GM19023 (cell line): ENCODE measurements around the gene PIGR.

Experiments
- ATAC-seq: cut with Tn5 transposase; IDR thresholded peaks from one replicate; pipeline ENCODE4 v1.9.1; 2021; ENCODE audit warnings: mild to moderate bottlenecking, moderate library complexity; ENCODE audit not compliant: unreplicated experiment

PIGR gene

DNA sequence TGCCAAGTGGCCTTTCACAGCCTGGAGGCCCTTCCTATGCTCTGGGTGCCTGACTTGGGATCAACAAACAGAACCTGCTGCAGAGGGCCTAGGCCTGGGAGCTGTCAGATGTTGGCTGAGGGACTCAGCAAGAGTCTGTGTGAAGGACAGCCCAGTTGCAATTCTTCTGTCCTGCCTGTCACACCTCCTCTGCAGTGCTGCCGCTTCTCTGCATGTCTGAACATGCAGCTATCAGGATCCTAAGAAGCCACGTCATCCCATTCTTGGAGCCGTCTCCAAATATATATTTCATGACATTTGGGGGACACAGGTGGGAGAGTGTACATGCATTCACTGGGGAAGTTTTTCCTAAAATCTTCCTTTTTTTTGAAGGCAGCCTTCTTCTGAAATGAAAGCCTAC lies 15.4 kb upstream of the PIGR start:
- ATAC-seq = no peak

- no peak for ATAC-seq
Measured at GRCh38 chr1:206960676-206961386, 14.6 kb upstream of the PIGR start.

- ATAC-seq = no peak
Measured at GRCh38 chr1:206958144-206958543, 11.9 kb upstream of the PIGR start.

GRCh38 chr1:206957639-206958038 lies 11.4 kb upstream of the PIGR start:
- no peak for ATAC-seq

- peak; percentile 56 for ATAC-seq
Measured at GRCh38 chr1:206955476-206956451, 9.5 kb upstream of the PIGR start.

GRCh38 chr1:206954459-206955342 lies 8.4 kb upstream of the PIGR start:
- ATAC-seq = no peak

GRCh38 chr1:206953626-206954025 lies 7.4 kb upstream of the PIGR start:
- ATAC-seq = no peak

DNA sequence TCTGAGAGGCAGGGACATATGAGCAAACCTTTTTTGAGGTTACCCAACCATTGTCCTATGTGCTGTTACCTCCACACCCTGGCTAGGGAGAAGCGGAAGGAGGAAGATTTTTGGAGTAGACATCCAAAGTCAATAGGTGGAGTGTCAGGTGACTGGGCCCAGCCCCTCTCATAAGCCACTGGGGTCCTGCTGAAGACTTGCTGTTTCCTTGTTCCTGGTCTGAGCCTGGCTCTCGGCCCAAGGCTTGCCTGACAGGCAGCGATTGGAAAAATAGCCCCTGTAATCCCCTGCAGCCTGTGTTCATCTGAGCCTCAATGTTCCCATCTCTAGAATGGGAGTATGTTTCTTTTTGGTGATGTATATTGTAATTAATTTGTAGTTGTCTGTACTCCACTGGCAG lies 6.9 kb upstream of the PIGR start:
- no peak for ATAC-seq

GRCh38 chr1:206952171-206952570 lies 5.9 kb upstream of the PIGR start:
- no peak for ATAC-seq

- ATAC-seq = no peak
Measured at GRCh38 chr1:206951318-206952100, 5.2 kb upstream of the PIGR start.

DNA sequence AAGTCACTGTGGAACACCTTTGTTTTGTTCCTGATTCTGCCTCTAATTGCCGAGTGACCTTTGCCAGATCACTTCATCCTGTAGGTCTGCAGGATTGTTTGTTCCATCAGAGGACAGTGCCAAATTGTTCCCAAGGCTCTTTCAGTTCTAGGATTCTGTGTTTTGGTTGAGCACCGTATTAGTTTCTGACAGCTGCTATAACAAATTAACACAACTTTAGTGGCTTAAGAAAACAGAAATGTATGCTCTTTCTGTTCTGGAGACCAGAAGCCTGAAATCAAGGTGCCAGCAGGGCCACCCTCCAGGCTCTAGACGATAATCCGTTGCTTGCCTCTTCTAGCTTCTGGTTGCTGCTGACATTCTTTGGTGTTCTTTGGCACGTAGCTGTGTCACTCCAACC lies 3.4 kb upstream of the PIGR start:
- no peak for ATAC-seq

DNA sequence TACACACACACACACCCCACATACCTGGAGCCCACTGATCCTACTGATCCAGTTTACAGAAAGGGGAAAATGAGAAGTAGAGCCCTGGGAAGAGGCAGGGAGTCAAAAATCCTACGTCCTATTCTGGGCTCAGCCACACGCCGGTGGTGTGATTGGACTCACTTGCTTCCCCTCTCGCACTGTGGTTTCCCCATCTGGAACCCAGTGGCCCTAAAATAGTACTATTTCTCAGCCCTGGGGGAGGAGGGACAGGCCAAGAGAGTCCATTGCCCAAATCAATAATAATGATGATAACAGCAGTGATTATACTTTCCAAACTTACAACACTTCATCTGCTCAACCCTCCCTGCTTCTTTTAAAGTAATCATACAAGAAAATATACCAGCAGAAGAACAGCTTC lies 2.9 kb upstream of the PIGR start:
- no peak for ATAC-seq

- ATAC-seq = no peak
Measured at GRCh38 chr1:206947255-206947654, 989 bp upstream of the PIGR start.

- ATAC-seq = no peak
Measured at GRCh38 chr1:206945779-206946178, 487 bp downstream of the PIGR start.

- no peak for ATAC-seq
Measured at GRCh38 chr1:206944703-206945102, 1.6 kb downstream of the PIGR start.

DNA sequence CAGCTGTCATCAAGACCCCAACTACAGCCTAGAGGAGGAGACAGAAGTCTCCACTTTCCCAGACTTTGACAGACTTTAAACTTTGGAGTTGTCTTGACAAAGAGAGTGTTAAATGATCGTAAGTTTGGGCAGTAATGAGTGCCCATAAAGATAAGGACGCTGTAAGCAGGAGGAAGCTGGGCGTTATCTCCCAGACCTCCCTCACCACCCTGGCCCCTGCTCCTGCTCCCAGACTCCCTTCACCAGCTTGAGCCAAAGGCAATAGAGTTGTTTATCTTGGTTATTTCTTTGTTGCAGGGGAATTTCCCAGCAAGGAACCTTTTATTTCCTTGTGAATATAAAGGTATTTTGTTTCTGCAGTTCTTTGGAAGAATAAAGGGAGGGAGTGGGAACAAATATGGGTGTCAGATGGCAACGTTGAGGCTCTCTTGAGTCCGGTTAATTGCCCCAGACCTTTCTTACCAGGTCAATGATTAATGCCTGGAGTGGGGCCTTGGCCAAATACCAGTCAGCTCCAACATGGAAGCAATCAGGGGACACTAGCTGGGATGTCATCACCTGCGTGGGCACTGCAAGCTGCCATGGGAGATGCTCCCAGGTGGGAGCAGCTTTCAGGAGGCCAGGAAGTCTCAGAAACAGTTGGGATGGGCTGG lies 4.4 kb downstream of the PIGR start:
- no peak for ATAC-seq

- no peak for ATAC-seq
Measured at GRCh38 chr1:206940588-206940936, 5.7 kb downstream of the PIGR start.

DNA sequence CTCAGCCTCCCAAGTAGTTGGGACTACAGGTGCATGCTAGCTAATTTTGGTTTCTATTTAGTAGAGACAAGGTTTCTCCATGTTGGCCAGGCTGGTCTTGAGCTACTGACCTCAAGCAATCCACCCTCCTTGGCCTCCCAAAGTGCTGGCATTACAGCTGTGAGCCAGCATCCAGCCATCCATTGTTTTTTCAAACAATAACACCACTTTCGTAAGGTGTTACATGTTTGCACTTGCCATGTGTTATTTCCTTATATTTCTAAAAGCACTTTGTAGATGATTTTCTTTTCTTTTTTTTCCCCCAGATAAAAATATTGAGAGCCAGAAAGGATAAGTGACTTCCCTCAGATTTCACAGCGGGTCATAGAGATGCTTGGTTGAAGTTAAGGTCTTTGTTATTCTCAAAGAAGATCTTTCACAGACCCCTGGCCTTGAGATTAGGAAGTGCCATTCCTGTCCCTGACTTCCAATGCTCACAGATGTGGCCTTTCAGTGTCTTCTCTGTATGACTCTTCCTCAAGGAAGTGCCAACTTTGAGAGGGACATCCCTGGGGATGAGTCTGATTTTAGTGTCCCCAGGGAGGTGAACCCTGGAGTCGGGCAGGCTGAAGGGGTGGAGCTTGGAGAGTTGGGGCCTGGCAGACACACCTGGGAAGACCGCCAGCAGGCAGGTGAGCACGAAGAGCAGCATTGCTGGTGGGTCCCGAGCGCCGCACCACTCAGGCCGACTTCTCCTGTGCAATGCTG lies 6.3 kb downstream of the PIGR start:
- ATAC-seq = no peak

DNA sequence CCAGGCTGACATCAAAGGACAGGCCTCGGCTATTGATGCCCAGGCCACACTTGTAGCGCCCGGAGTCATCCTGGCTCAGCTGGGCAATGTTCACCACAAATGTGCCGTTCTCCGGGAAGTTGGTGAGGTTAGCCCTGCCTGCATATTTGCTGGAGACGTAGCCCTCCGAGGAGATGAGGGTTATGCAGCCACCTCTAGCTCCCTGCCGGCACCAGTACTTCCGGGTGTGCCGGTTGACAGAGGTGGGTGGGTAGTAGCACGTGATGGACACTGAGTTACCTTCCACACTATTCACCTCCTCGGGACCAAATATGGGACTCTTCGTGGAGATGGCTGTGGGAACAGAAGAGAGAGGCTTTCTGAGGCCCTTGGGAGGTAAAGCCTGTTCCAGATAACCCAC lies 7.1 kb downstream of the PIGR start:
- ATAC-seq = no peak
